ENCODE measurements around the gene TNNT2. TPM values are rescaled to one million over a fixed set of nuclear protein-coding genes. Genes with fewer than 3 reads are reported as not detected.

TNNT2 gene
- total and polyA plus RNA-seq, 2 donors (not counting 3 experiments of a cell fraction or from before 2014, with no cell fraction given): not detected

DNA sequence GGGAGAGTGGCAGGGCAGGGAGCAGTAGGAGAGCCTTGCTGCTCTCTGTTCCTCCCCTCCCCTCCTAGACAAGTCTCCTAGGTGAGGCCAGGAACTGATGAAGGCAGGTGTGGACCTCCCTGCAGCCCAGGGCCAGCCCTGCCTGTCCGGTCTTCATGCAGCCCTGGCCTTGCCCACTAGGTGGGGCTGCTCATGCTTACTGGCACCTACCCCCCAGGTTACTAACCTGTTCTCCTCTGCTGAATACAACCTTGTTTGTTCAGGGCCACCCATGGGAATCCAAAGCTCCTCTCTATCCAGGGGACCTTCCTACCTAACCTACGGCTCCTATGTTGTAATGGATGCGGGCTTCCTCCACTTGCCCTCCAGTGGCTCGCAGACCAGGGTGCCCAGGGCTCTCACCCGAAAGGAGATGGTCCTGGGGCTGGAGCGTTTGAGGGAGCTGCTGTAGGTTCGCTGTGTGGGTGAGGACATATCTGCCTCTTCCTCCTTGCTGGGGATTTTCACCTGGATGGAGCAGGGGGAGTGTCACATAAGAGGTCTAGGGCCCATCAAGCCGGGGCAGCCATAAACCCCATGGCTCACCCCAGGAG, 7.9 kb upstream of the TNNT2 start:
- no peak overlapping the region for H3K4me3 ChIP-seq (replicated peaks in 1 of 3; ENCODE audit: insufficient read depth in 1 of 3, low read depth in 1 of 3, low read length in 3 of 3)
- H3K36me3 ChIP-seq (ENCODE audit: control insufficient read depth in 2 of 2, extremely low read depth in 1 of 2, insufficient read depth in 2 of 2, low read length in 2 of 2): no peaks in the 10 kb centered on the region
- H2AFZ ChIP-seq (ENCODE audit: low read depth, low read length): no peak overlapping the region
- no peaks in the 10 kb centered on the region for H4K20me1 ChIP-seq (replicated peaks; ENCODE audit: control insufficient read depth, extremely low read depth, insufficient read depth, low read length)
- H3K9me3 ChIP-seq (replicated peaks; ENCODE audit: control insufficient read depth, insufficient read depth, low read length): no peaks in the 10 kb centered on the region
- H3K9me1 ChIP-seq (replicated peaks; ENCODE audit: control insufficient read depth, extremely low read depth, insufficient read depth, low read length): no peaks in the 10 kb centered on the region
- CTCF ChIA-PET: interaction anchor here (0.7 to 1.8 kb wide), 4 partner anchors 9 to 128 kb away, joined by 3 to 4 read pairs (median 4); no protein-coding TSS in a partner anchor
- intact Hi-C loops (cut with micrococcal nuclease) (loop anchor here (1.0 kb wide), 1 partner anchor 128 kb away; no protein-coding TSS in a partner anchor), dilution Hi-C loops (cut with MboI; ENCODE audit: extremely low pct_ligation_motif_present, low sequenced_read_pairs) (no loop called here)
- H3K27me3 ChIP-seq (ENCODE audit: control insufficient read depth in 2 of 2, insufficient read depth in 2 of 2, low read length in 2 of 2): peaks cover 0 to 5% of the 10 kb centered on the region in 2 experiments
- H3K4me1 ChIP-seq (ENCODE audit: control insufficient read depth, extremely low read depth, insufficient read depth, low read length): no peaks in the 10 kb centered on the region
- H3K4me2 ChIP-seq (ENCODE audit: insufficient read depth, low read length): no peak overlapping the region
- no peak for TF ChIP-seq GATA2 (IDR thresholded peaks at IDR 0.05; ENCODE audit: insufficient read depth, insufficient read length, low read depth, low read length)
- TF ChIP-seq POLR2A (IDR thresholded peaks at IDR 0.05; ENCODE audit: low read depth, low read length): no peak
- TF ChIP-seq FOS (IDR thresholded peaks at IDR 0.05; ENCODE audit: borderline replicate concordance, insufficient read depth, low read length): no peak
- TF ChIP-seq EZH2 (IDR thresholded peaks at IDR 0.05; ENCODE audit: borderline replicate concordance, low read depth, low read length, severe bottlenecking): no peak
- TF ChIP-seq, protein P1, sequence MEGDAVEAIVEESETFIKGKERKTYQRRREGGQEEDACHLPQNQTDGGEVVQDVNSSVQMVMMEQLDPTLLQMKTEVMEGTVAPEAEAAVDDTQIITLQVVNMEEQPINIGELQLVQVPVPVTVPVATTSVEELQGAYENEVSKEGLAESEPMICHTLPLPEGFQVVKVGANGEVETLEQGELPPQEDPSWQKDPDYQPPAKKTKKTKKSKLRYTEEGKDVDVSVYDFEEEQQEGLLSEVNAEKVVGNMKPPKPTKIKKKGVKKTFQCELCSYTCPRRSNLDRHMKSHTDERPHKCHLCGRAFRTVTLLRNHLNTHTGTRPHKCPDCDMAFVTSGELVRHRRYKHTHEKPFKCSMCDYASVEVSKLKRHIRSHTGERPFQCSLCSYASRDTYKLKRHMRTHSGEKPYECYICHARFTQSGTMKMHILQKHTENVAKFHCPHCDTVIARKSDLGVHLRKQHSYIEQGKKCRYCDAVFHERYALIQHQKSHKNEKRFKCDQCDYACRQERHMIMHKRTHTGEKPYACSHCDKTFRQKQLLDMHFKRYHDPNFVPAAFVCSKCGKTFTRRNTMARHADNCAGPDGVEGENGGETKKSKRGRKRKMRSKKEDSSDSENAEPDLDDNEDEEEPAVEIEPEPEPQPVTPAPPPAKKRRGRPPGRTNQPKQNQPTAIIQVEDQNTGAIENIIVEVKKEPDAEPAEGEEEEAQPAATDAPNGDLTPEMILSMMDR (IDR thresholded peaks at IDR 0.05; ENCODE audit: extremely low read depth in 1 of 2, insufficient read depth in 1 of 2, low read depth in 1 of 2, low read length in 2 of 2): peak; percentile 83 to 92
- TF ChIP-seq, protein P2, sequence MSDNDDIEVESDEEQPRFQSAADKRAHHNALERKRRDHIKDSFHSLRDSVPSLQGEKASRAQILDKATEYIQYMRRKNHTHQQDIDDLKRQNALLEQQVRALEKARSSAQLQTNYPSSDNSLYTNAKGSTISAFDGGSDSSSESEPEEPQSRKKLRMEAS (IDR thresholded peaks at IDR 0.05; ENCODE audit: insufficient read depth, insufficient read length): no peak
- POLR2A ChIA-PET: no interaction called here
- H3K27ac ChIP-seq (ENCODE audit: insufficient read depth, low read depth, low read length): no peak overlapping the region
- DNase-seq (ENCODE audit: low read depth, low spot score) (peak; percentile 23), FAIRE-seq (peak; percentile 66)
- no peak overlapping the region for H3K9ac ChIP-seq (replicated peaks; ENCODE audit: extremely low read depth, insufficient read depth, low read length)
- BruUV-seq (replicated peaks): no TSS peak
- no peaks in the 10 kb centered on the region for H3K79me2 ChIP-seq (ENCODE audit: control insufficient read depth, insufficient read depth, low read length)

Measured in endothelial cell of umbilical vein (primary cell).